Fibroblast of lung (primary cell): Measurements from ENCODE around the gene DOCK4. TPM values are rescaled to one million over a fixed set of nuclear protein-coding genes. Genes with fewer than 3 reads are reported as not detected.

Experiments used
- DNase-seq, 2 donors: peaks; one replicate each; pipeline versions ENCODE4 v3.0.0 to v3.0.0-alpha.2; 2010; ENCODE audit warnings: low read depth in 2 of 2
- H2AFZ ChIP-seq: 2 replicates; pipeline ENCODE4 v1.5.1; 2012; ENCODE audit warnings: low read length, control low read depth, inconsistent platforms
- H3K27ac ChIP-seq: 2 replicates; pipeline ENCODE4 v1.5.1; 2011; ENCODE audit warnings: low read length, control low read depth; ENCODE audit not compliant: insufficient read depth
- H3K27me3 ChIP-seq: 2 replicates; pipeline ENCODE4 v1.5.1; 2011; ENCODE audit warnings: mild to moderate bottlenecking, low read length; ENCODE audit not compliant: control insufficient read depth, insufficient read depth
- H3K36me3 ChIP-seq: 2 replicates; pipeline ENCODE4 v1.5.1; 2011; ENCODE audit warnings: low read length; ENCODE audit not compliant: control insufficient read depth, insufficient read depth
- H3K4me1 ChIP-seq: 2 replicates; pipeline ENCODE4 v1.5.1; 2011; ENCODE audit warnings: low read length; ENCODE audit not compliant: control insufficient read depth, insufficient read depth; ENCODE audit errors: extremely low read depth
- H3K4me2 ChIP-seq: 2 replicates; pipeline ENCODE4 v1.5.1; 2011; ENCODE audit warnings: low read length, control low read depth; ENCODE audit not compliant: insufficient read depth; ENCODE audit errors: extremely low read depth
- H3K4me3 ChIP-seq, 4 experiments: fragments of 200-600 bp in 1 of 4; sonication (generic) in 1 of 4; replicated peaks in 1 of 4; 2 replicates each; pipeline ENCODE4 v1.5.1; 2011 to 2016; ENCODE audit warnings: low read length in 4 of 4, low read depth in 3 of 4, mild to moderate bottlenecking in 3 of 4, control low read depth in 2 of 4, inconsistent platforms in 1 of 4, mixed read lengths in 1 of 4; ENCODE audit not compliant: insufficient read depth in 1 of 4; ENCODE audit errors: control extremely low read depth in 1 of 4
- H3K79me2 ChIP-seq: 2 replicates; pipeline ENCODE4 v1.5.1; 2012; ENCODE audit warnings: mild to moderate bottlenecking, low read length, inconsistent platforms; ENCODE audit not compliant: control insufficient read depth, insufficient read depth
- H3K9ac ChIP-seq: 2 replicates; pipeline ENCODE4 v1.5.1; 2011; ENCODE audit warnings: mild to moderate bottlenecking, low read length, control low read depth; ENCODE audit not compliant: insufficient read depth
- H3K9me3 ChIP-seq: 2 replicates; pipeline ENCODE4 v1.5.1; 2012; ENCODE audit warnings: low read depth, low read length; ENCODE audit not compliant: control insufficient read depth, insufficient read depth
- H4K20me1 ChIP-seq: 2 replicates; pipeline ENCODE4 v1.5.1; 2011; ENCODE audit warnings: low read length; ENCODE audit not compliant: control insufficient read depth, insufficient read depth; ENCODE audit errors: extremely low read depth
- EZH2 ChIP-seq: IDR thresholded peaks from 2 replicates; pipeline ENCODE4 v1.5.1; 2012; ENCODE audit warnings: low read length, control low read depth, mild to moderate bottlenecking; ENCODE audit errors: missing control alignments
- polyA plus RNA-seq, 2 donors: library from polyadenylated mRNA; depleted of rRNA in 1 of 2; stranded (reverse) in 1 of 2; unstranded in 1 of 2; fragments of >200 nt; gene quantifications; 2 replicates each; pipeline ENCODE4 v1.2.1, GENCODE V29; 2011 to 2012; ENCODE audit warnings: missing spikeins in 1 of 2
- total RNA-seq: library from RNA; depleted of rRNA; stranded (reverse); fragments of >200 nt; gene quantifications from 2 replicates; pipeline ENCODE4 v1.2.1, GENCODE V29; 2014
- TF ChIP-seq, protein P1 (sequence below), 2 donors: IDR thresholded peaks in 1 of 2; conservative IDR thresholded peaks in 1 of 2; 1 replicate in 1 of 2; 2 replicates in 1 of 2; pipeline ENCODE4 v1.5.1; 2011 to 2012; ENCODE audit warnings: low read length in 2 of 2, control low read depth in 1 of 2, inconsistent platforms in 1 of 2, low read depth in 1 of 2, mild to moderate bottlenecking in 1 of 2

DOCK4 gene
- total and polyA plus RNA-seq, 2 donors (not counting 1 experiment from before 2014, with no cell fraction given) = 20.8 to 39.3 TPM

DNA sequence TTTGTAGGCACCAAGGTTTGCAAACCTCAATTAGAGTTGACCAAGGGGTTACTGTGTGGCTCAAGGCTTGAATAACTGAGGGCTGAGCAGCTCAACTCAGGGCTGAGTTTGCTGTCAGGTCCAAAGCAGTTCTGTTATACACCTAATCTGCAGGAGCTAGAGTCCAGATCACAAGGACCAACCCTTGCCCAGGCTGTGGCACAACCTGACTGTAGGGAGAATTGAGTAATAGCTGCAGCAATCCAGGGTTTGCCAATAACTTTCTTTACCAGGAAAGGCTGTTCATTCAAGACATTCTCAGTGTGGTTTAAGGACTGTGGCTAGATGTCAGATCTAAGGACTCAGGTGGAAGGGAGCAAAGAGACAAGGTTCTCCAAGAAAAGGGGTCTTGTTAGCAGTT is 528.4 kb downstream of the DOCK4 start:
- H3K79me2 ChIP-seq = no peaks in the 10 kb centered on the region
- no peak overlapping the region for H3K9ac ChIP-seq
- no peaks in the 10 kb centered on the region for H3K4me1 ChIP-seq
- H3K9me3 ChIP-seq = no peaks in the 10 kb centered on the region
- no peak overlapping the region for H3K4me3 ChIP-seq
- no peak for TF ChIP-seq EZH2
- TF ChIP-seq, protein P1, sequence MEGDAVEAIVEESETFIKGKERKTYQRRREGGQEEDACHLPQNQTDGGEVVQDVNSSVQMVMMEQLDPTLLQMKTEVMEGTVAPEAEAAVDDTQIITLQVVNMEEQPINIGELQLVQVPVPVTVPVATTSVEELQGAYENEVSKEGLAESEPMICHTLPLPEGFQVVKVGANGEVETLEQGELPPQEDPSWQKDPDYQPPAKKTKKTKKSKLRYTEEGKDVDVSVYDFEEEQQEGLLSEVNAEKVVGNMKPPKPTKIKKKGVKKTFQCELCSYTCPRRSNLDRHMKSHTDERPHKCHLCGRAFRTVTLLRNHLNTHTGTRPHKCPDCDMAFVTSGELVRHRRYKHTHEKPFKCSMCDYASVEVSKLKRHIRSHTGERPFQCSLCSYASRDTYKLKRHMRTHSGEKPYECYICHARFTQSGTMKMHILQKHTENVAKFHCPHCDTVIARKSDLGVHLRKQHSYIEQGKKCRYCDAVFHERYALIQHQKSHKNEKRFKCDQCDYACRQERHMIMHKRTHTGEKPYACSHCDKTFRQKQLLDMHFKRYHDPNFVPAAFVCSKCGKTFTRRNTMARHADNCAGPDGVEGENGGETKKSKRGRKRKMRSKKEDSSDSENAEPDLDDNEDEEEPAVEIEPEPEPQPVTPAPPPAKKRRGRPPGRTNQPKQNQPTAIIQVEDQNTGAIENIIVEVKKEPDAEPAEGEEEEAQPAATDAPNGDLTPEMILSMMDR (conservative IDR thresholded peaks at IDR 0.05 in 1 of 2, IDR thresholded peaks at IDR 0.05 in 1 of 2; ENCODE audit: low read depth in 1 of 2, low read length in 2 of 2) = no peak
- DNase-seq = no peak
- H2AFZ ChIP-seq = no peak overlapping the region
- H3K27ac ChIP-seq = no peak overlapping the region
- no peaks in the 10 kb centered on the region for H3K27me3 ChIP-seq
- H3K36me3 ChIP-seq = no peaks in the 10 kb centered on the region
- no peak overlapping the region for H3K4me2 ChIP-seq
- H4K20me1 ChIP-seq = no peaks in the 10 kb centered on the region

DNA sequence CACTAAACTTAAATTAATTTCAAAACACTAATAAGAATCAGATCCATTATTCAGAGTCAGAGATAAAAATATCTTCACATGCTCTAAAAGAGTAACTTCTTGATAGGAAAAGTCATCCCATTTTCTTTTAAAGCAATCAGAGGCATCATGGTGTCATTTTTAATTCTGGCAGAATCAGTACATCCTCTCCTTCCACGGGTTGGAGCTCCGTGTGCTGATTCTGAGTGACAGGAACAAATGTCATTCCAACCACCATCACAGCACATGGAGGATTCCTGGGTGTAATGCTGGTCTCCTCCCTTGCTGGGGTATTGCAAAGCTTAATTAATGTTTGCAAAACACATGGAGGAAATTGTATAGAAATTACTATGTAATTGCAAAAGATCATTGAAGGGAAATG is 529.4 kb downstream of the DOCK4 start:
- no peaks in the 10 kb centered on the region for H3K79me2 ChIP-seq
- TF ChIP-seq, protein P1 (conservative IDR thresholded peaks at IDR 0.05 in 1 of 2, IDR thresholded peaks at IDR 0.05 in 1 of 2; ENCODE audit: low read depth in 1 of 2, low read length in 2 of 2) = no peak
- TF ChIP-seq EZH2 = no peak
- no peaks in the 10 kb centered on the region for H3K9me3 ChIP-seq
- H3K4me2 ChIP-seq = no peak overlapping the region
- no peak overlapping the region for H3K9ac ChIP-seq
- no peaks in the 10 kb centered on the region for H3K36me3 ChIP-seq
- no peak for DNase-seq
- H4K20me1 ChIP-seq = no peaks in the 10 kb centered on the region
- no peak overlapping the region for H3K4me3 ChIP-seq
- no peak overlapping the region for H2AFZ ChIP-seq
- no peaks in the 10 kb centered on the region for H3K27me3 ChIP-seq
- H3K4me1 ChIP-seq = no peaks in the 10 kb centered on the region
- no peak overlapping the region for H3K27ac ChIP-seq

Other genes starting within 250 kb of the DOCK4 start
- gene ZNF277, start 296 bp upstream of the DOCK4 start, total RNA-seq = 66.6 and 83.0 TPM in 2 replicates
- gene ZNF277, start 296 bp upstream of the DOCK4 start, polyA plus RNA-seq = 16.8 and 23.1 TPM in 2 replicates
- 106 and 127 TPM in 2 replicates for gene IFRD1, start 244.1 kb upstream of the DOCK4 start, total RNA-seq
- 30.1 and 42.6 TPM in 2 replicates for gene IFRD1, start 244.1 kb upstream of the DOCK4 start, polyA plus RNA-seq